Fibroblast of lung (primary cell): ENCODE results near the gene FOXI1. TPM values are rescaled to one million over a fixed set of nuclear protein-coding genes. Genes with fewer than 3 reads are reported as not detected.

Source experiments
- DNase-seq, 2 donors: peaks; one replicate each; pipeline versions ENCODE4 v3.0.0 to v3.0.0-alpha.2; 2010; ENCODE audit warnings: low read depth in 2 of 2
- H2AFZ ChIP-seq: 2 replicates; pipeline ENCODE4 v1.5.1; 2012; ENCODE audit warnings: low read length, control low read depth, inconsistent platforms
- H3K27ac ChIP-seq: 2 replicates; pipeline ENCODE4 v1.5.1; 2011; ENCODE audit warnings: low read length, control low read depth; ENCODE audit not compliant: insufficient read depth
- H3K27me3 ChIP-seq: 2 replicates; pipeline ENCODE4 v1.5.1; 2011; ENCODE audit warnings: mild to moderate bottlenecking, low read length; ENCODE audit not compliant: control insufficient read depth, insufficient read depth
- H3K36me3 ChIP-seq: 2 replicates; pipeline ENCODE4 v1.5.1; 2011; ENCODE audit warnings: low read length; ENCODE audit not compliant: control insufficient read depth, insufficient read depth
- H3K4me1 ChIP-seq: 2 replicates; pipeline ENCODE4 v1.5.1; 2011; ENCODE audit warnings: low read length; ENCODE audit not compliant: control insufficient read depth, insufficient read depth; ENCODE audit errors: extremely low read depth
- H3K4me2 ChIP-seq: 2 replicates; pipeline ENCODE4 v1.5.1; 2011; ENCODE audit warnings: low read length, control low read depth; ENCODE audit not compliant: insufficient read depth; ENCODE audit errors: extremely low read depth
- H3K4me3 ChIP-seq, 4 experiments: fragments of 200-600 bp in 1 of 4; sonication (generic) in 1 of 4; replicated peaks in 1 of 4; 2 replicates each; pipeline ENCODE4 v1.5.1; 2011 to 2016; ENCODE audit warnings: low read length in 4 of 4, low read depth in 3 of 4, mild to moderate bottlenecking in 3 of 4, control low read depth in 2 of 4, inconsistent platforms in 1 of 4, mixed read lengths in 1 of 4; ENCODE audit not compliant: insufficient read depth in 1 of 4; ENCODE audit errors: control extremely low read depth in 1 of 4
- H3K79me2 ChIP-seq: 2 replicates; pipeline ENCODE4 v1.5.1; 2012; ENCODE audit warnings: mild to moderate bottlenecking, low read length, inconsistent platforms; ENCODE audit not compliant: control insufficient read depth, insufficient read depth
- H3K9ac ChIP-seq: 2 replicates; pipeline ENCODE4 v1.5.1; 2011; ENCODE audit warnings: mild to moderate bottlenecking, low read length, control low read depth; ENCODE audit not compliant: insufficient read depth
- H3K9me3 ChIP-seq: 2 replicates; pipeline ENCODE4 v1.5.1; 2012; ENCODE audit warnings: low read depth, low read length; ENCODE audit not compliant: control insufficient read depth, insufficient read depth
- H4K20me1 ChIP-seq: 2 replicates; pipeline ENCODE4 v1.5.1; 2011; ENCODE audit warnings: low read length; ENCODE audit not compliant: control insufficient read depth, insufficient read depth; ENCODE audit errors: extremely low read depth
- CTCF ChIP-seq, 2 donors: IDR thresholded peaks in 1 of 2; conservative IDR thresholded peaks in 1 of 2; 1 replicate in 1 of 2; 2 replicates in 1 of 2; pipeline ENCODE4 v1.5.1; 2011 to 2012; ENCODE audit warnings: low read length in 2 of 2, control low read depth in 1 of 2, inconsistent platforms in 1 of 2, low read depth in 1 of 2, mild to moderate bottlenecking in 1 of 2
- EZH2 ChIP-seq: IDR thresholded peaks from 2 replicates; pipeline ENCODE4 v1.5.1; 2012; ENCODE audit warnings: low read length, control low read depth, mild to moderate bottlenecking; ENCODE audit errors: missing control alignments
- polyA plus RNA-seq, 2 donors: library from polyadenylated mRNA; depleted of rRNA in 1 of 2; stranded (reverse) in 1 of 2; unstranded in 1 of 2; fragments of >200 nt; gene quantifications; 2 replicates each; pipeline ENCODE4 v1.2.1, GENCODE V29; 2011 to 2012; ENCODE audit warnings: missing spikeins in 1 of 2
- total RNA-seq: library from RNA; depleted of rRNA; stranded (reverse); fragments of >200 nt; gene quantifications from 2 replicates; pipeline ENCODE4 v1.2.1, GENCODE V29; 2014

Gene FOXI1
- total and polyA plus RNA-seq, 2 donors (not counting 1 experiment from before 2014, with no cell fraction given), result not detected

GRCh38 chr5:170144286-170145023 lies 38.8 kb downstream of the FOXI1 start:
- TF ChIP-seq EZH2, result no peak
- no peak for TF ChIP-seq CTCF (conservative IDR thresholded peaks at IDR 0.05 in 1 of 2, IDR thresholded peaks at IDR 0.05 in 1 of 2; ENCODE audit: low read depth in 1 of 2, low read length in 2 of 2)
- no peak for DNase-seq
- Histone ChIP-seq H3K4me3 (no peak overlapping the region), H4K20me1 (no peaks in the 10 kb centered on the region), H3K27ac (no peak overlapping the region), H3K27me3 (no peaks in the 10 kb centered on the region), H3K36me3 (no peaks in the 10 kb centered on the region), H3K79me2 (no peaks in the 10 kb centered on the region), H3K4me1 (no peaks in the 10 kb centered on the region), H3K4me2 (no peak overlapping the region), H3K9ac (no peak overlapping the region), H3K9me3 (no peaks in the 10 kb centered on the region), H2AFZ (no peak overlapping the region)

- Histone ChIP-seq H3K27ac (no peak overlapping the region), H4K20me1 (no peaks in the 10 kb centered on the region), H3K4me3 (no peak overlapping the region), H3K79me2 (no peaks in the 10 kb centered on the region), H3K4me2 (no peak overlapping the region), H3K9ac (no peak overlapping the region), H3K9me3 (no peaks in the 10 kb centered on the region), H3K36me3 (no peaks in the 10 kb centered on the region), H2AFZ (no peak overlapping the region), H3K27me3 (no peaks in the 10 kb centered on the region), H3K4me1 (no peaks in the 10 kb centered on the region)
- DNase-seq, result no peak
- TF ChIP-seq EZH2, result no peak
- TF ChIP-seq CTCF (conservative IDR thresholded peaks at IDR 0.05 in 1 of 2, IDR thresholded peaks at IDR 0.05 in 1 of 2; ENCODE audit: low read depth in 1 of 2, low read length in 2 of 2), result no peak
Measured at GRCh38 chr5:170145462-170145861, 39.8 kb downstream of the FOXI1 start.

GRCh38 chr5:170147051-170147752 lies 41.5 kb downstream of the FOXI1 start:
- TF ChIP-seq EZH2, result no peak
- no peak for TF ChIP-seq CTCF (conservative IDR thresholded peaks at IDR 0.05 in 1 of 2, IDR thresholded peaks at IDR 0.05 in 1 of 2; ENCODE audit: low read depth in 1 of 2, low read length in 2 of 2)
- DNase-seq, result no peak
- Histone ChIP-seq H3K4me1 (no peaks in the 10 kb centered on the region), H2AFZ (no peak overlapping the region), H4K20me1 (no peaks in the 10 kb centered on the region), H3K27me3 (no peaks in the 10 kb centered on the region), H3K9me3 (no peaks in the 10 kb centered on the region), H3K9ac (no peak overlapping the region), H3K4me3 (no peak overlapping the region), H3K36me3 (no peaks in the 10 kb centered on the region), H3K79me2 (no peaks in the 10 kb centered on the region), H3K4me2 (no peak overlapping the region), H3K27ac (no peak overlapping the region)
